Femur (tissue), 1 donor: ENCODE data around the gene TFPT.

Experiments
- DNase-seq: peaks from one replicate; pipeline ENCODE4 v3.0.0-alpha.2; 2017

Gene TFPT

GRCh38 chr19:54069470-54069869 is 46.0 kb downstream of the TFPT start:
- DNase-seq = no peak

DNA sequence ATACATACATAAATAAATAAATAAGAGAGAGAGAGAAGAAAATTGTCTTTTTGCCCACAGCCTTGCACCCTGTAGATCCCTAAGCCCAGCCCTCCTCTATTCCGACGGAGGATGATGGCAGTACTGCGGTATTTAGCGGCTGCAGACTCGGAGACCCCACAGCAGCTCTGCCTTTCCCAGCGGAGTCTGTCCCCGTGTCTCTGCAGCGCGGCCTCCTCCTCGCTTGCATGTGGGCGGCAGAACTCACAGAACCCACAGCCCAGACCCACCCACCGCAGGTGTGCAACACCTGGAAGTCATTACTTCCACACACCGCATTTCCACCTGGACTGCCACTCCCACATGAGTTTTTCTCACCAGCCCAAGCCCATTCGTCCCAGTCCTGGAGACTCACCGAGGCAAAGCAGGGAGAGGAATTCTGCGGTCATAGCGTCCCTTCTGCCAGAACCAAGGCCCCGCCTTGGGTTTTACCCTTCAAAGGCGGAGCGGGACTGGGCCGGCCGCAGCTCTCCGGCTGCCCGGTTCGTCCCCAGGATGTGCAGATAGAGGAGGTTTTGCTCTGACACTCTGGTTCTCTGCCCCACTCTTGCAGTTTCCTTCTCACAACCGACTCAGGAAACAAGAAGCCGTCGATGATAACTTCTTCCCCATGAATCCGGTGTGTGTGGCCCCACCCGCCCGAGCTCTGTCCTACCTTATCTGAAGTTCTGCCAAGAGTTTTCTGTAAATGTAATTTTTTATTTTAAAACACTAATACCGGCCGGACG is 51.9 kb downstream of the TFPT start, which contains the start of gene VSTM1:
TSS of gene VSTM1 (minus strand) at position 548 of the 767 bp plus-strand sequence. CDS start at position 428, 120 bp downstream.
- DNase-seq = no peak

GRCh38 chr19:54062643-54063042 is 52.8 kb downstream of the TFPT start:
- peak; percentile 42 for DNase-seq
